Measurements from ENCODE around the gene COL5A3.

DNA sequence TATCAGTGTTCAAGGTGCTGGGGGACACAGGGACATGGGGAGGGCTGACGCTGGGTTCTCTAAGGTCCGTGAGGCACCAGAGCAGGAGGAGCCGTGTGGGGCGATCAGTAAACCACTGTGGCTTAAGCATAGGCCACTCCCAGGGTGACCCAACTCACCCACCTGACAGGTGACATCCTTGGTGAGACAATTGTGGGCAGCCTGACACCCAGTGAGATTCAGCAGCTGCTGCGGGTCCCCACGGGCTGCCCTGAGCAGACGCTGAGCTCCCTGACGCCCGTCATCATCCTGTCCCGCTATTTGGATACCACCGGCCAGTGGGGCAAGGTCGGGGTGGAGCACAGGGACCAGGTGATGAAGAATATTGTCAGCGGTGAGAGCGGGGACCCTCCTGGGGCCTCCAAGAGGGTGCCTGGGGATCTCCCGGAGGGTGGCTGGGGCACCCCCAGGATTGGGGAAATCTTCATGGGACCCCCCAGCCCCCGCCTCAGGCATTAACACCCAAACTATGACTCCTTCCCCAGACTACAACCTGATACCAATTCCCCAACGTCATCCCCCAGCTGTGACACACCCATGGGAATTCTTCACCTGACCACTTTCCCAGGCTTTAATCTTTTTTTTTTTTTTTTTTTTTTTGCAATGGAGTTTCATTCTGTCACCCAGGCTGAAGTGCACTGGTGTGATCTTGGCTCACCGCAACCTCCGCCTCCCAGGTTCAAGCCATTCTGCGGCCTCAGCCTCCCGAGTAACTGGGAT lies 42.5 kb upstream of the COL5A3 start:
- TF ChIP-seq POLR2A (IDR thresholded peaks at IDR 0.05; ENCODE audit: low read length): no peak
- TF ChIP-seq GATA1 (IDR thresholded peaks at IDR 0.05; ENCODE audit: low read depth, low read length): no peak

Measured in erythroblast (primary cell).